SW480 (cell line): ENCODE data around the gene PLCB1.

Experiments used
- DNase-seq: peaks from one replicate; pipeline ENCODE4 v3.0.0-alpha.2; 2016; ENCODE audit warnings: low spot score

PLCB1 gene

GRCh38 chr20:8301655-8302054, 169.6 kb downstream of the PLCB1 start:
- DNase-seq: no peak

GRCh38 chr20:8303651-8304050, 171.6 kb downstream of the PLCB1 start:
- DNase-seq: no peak

GRCh38 chr20:8304124-8304816, 172.2 kb downstream of the PLCB1 start:
- DNase-seq: no peak

- peak; percentile 56 for DNase-seq
Measured at GRCh38 chr20:8305449-8305978, 173.4 kb downstream of the PLCB1 start.

GRCh38 chr20:8306937-8307336, 174.9 kb downstream of the PLCB1 start:
- DNase-seq: no peak

GRCh38 chr20:8309634-8310033, 177.6 kb downstream of the PLCB1 start:
- DNase-seq: no peak

GRCh38 chr20:8310618-8311017, 178.6 kb downstream of the PLCB1 start:
- DNase-seq: no peak

GRCh38 chr20:8313073-8313472, 181.0 kb downstream of the PLCB1 start:
- DNase-seq: no peak

GRCh38 chr20:8315639-8316573, 183.8 kb downstream of the PLCB1 start:
- DNase-seq: no peak

- no peak for DNase-seq
Measured at GRCh38 chr20:8317448-8317847, 185.4 kb downstream of the PLCB1 start.

- DNase-seq: no peak
Measured at GRCh38 chr20:8318965-8319625, 187.0 kb downstream of the PLCB1 start.

GRCh38 chr20:8320306-8320705, 188.2 kb downstream of the PLCB1 start:
- no peak for DNase-seq

GRCh38 chr20:8321001-8321400, 188.9 kb downstream of the PLCB1 start:
- no peak for DNase-seq

GRCh38 chr20:8322662-8323217, 190.7 kb downstream of the PLCB1 start:
- DNase-seq: no peak

GRCh38 chr20:8326191-8326590, 194.1 kb downstream of the PLCB1 start:
- no peak for DNase-seq

GRCh38 chr20:8326899-8327298, 194.8 kb downstream of the PLCB1 start:
- no peak for DNase-seq

GRCh38 chr20:8328189-8328588, 196.1 kb downstream of the PLCB1 start:
- no peak for DNase-seq

GRCh38 chr20:8330319-8330784, 198.3 kb downstream of the PLCB1 start:
- no peak for DNase-seq

GRCh38 chr20:8330785-8331695, 199.0 kb downstream of the PLCB1 start:
- no peak for DNase-seq

- DNase-seq: no peak
Measured at GRCh38 chr20:8331740-8332412, 199.8 kb downstream of the PLCB1 start.
